Liver (tissue), 9 donors: ENCODE data around the gene TRA2A. TPM values are rescaled to one million over a fixed set of nuclear protein-coding genes. Genes with fewer than 3 reads are reported as not detected.

Source experiments
- DNase-seq: peaks from one replicate; pipeline ENCODE4 v3.0.0-alpha.2; 2017; ENCODE audit warnings: low spot score
- H3K27ac ChIP-seq, 2 donors: one replicate each; pipeline ENCODE4 v1.7.0; 2013; ENCODE audit warnings: inconsistent platforms in 2 of 2, low read length in 2 of 2, control low read depth in 1 of 2, low read depth in 1 of 2, mild to moderate bottlenecking in 1 of 2
- H3K27me3 ChIP-seq, 4 donors: one replicate each; pipeline versions ENCODE4 v1.6.1 to v1.7.0; 2013; ENCODE audit warnings: low read length in 3 of 4, inconsistent platforms in 1 of 4, mild to moderate bottlenecking in 1 of 4, moderate library complexity in 1 of 4; ENCODE audit not compliant: control insufficient read depth in 4 of 4, insufficient read depth in 4 of 4
- H3K36me3 ChIP-seq, 4 donors: one replicate each; pipeline versions ENCODE4 v1.6.1 to v1.7.0; 2013; ENCODE audit warnings: low read length in 3 of 4, mild to moderate bottlenecking in 3 of 4, low read depth in 1 of 4, moderate library complexity in 1 of 4; ENCODE audit not compliant: control insufficient read depth in 4 of 4, insufficient read depth in 3 of 4
- H3K4me1 ChIP-seq, 4 donors: one replicate each; pipeline versions ENCODE4 v1.6.1 to v1.7.0; 2013; ENCODE audit warnings: low read length in 3 of 4, mild to moderate bottlenecking in 3 of 4, moderate library complexity in 1 of 4; ENCODE audit not compliant: control insufficient read depth in 4 of 4, insufficient read depth in 4 of 4
- H3K4me3 ChIP-seq, 3 donors: one replicate each; pipeline versions ENCODE4 v1.6.1 to v1.7.0; 2013; ENCODE audit warnings: low read length in 3 of 3, control low read depth in 1 of 3, low read depth in 1 of 3, mild to moderate bottlenecking in 1 of 3
- H3K9ac ChIP-seq, 2 donors: one replicate each; pipeline ENCODE4 v1.7.0; 2013; ENCODE audit warnings: low read length in 2 of 2, mild to moderate bottlenecking in 2 of 2, moderate library complexity in 2 of 2, control low read depth in 1 of 2, low read depth in 1 of 2
- H3K9me3 ChIP-seq, 4 donors: one replicate each; pipeline versions ENCODE4 v1.6.1 to v1.7.0; 2013; ENCODE audit warnings: low read length in 3 of 4; ENCODE audit not compliant: control insufficient read depth in 4 of 4
- ATF3 ChIP-seq: IDR thresholded peaks from 2 replicates; pipeline ENCODE4 v1.6.1; 2016; ENCODE audit warnings: antibody characterized with exemption
- CTCF ChIP-seq: fragments of 150-350 bp; IDR thresholded peaks from 2 replicates; pipeline ENCODE4 v1.5.1; 2017; ENCODE audit warnings: improper control_type of control experiment, low read depth, low read length; ENCODE audit not compliant: missing input control
- FOXA1 ChIP-seq: IDR thresholded peaks from 2 replicates; pipeline ENCODE4 v1.6.1; 2016; ENCODE audit warnings: antibody characterized with exemption
- GABPA ChIP-seq, 2 donors: IDR thresholded peaks in 1 of 2; conservative IDR thresholded peaks in 1 of 2; 2 replicates each; pipeline ENCODE4 v1.6.1; 2016; ENCODE audit warnings: antibody characterized with exemption in 2 of 2, mild to moderate bottlenecking in 1 of 2, moderate library complexity in 1 of 2
- JUND ChIP-seq, 2 donors: IDR thresholded peaks; 2 replicates each; pipeline ENCODE4 v1.6.1; 2016; ENCODE audit warnings: antibody characterized with exemption in 2 of 2
- NR2F2 ChIP-seq: IDR thresholded peaks from 2 replicates; pipeline ENCODE4 v1.6.1; 2016; ENCODE audit warnings: antibody characterized with exemption
- RAD21 ChIP-seq, 2 donors: IDR thresholded peaks; 2 replicates each; pipeline ENCODE4 v1.6.1; 2016; ENCODE audit warnings: antibody characterized with exemption in 2 of 2, mild to moderate bottlenecking in 2 of 2
- RXRA ChIP-seq, 2 donors: IDR thresholded peaks; 2 replicates each; pipeline ENCODE4 v1.6.1; 2017 to 2018; ENCODE audit warnings: antibody characterized with exemption in 2 of 2, mild to moderate bottlenecking in 1 of 2
- TAF1 ChIP-seq: conservative IDR thresholded peaks from 2 replicates; pipeline ENCODE4 v1.6.1; 2016; ENCODE audit warnings: antibody characterized with exemption, mild to moderate bottlenecking
- YY1 ChIP-seq: IDR thresholded peaks from 2 replicates; pipeline ENCODE4 v1.6.1; 2016; ENCODE audit warnings: antibody characterized with exemption, mild to moderate bottlenecking
- WGBS: extraction: QIAGEN DNeasy Blood & Tissue Kit; methylation state at CpG from one replicate; pipeline ENCODE4 v1.1.7; 2013; 5-methylcytosine and 5-hydroxymethylcytosine counted together
- polyA plus RNA-seq, 2 donors: library from polyadenylated mRNA; stranded (reverse) in 1 of 2; unstranded in 1 of 2; fragments of 200-250 nt in 1 of 2; fragments of >200 nt in 1 of 2; fragmentation: Nextera tagmentation in 1 of 2; extraction: Ambion mirVana in 1 of 2; gene quantifications; one replicate each; pipeline versions ENCODE4 v1.2.1 to v1.2.3, GENCODE V29; 2013 to 2015
- total RNA-seq, 2 donors: library from RNA; depleted of rRNA; stranded (reverse); fragments of >200 nt; gene quantifications; one replicate each; pipeline ENCODE4 v1.2.3, GENCODE V29; 2014
- TF ChIP-seq, protein P1 (sequence below): IDR thresholded peaks from 2 replicates; pipeline ENCODE4 v1.6.1; 2016; ENCODE audit warnings: antibody characterized with exemption, mild to moderate bottlenecking
- TF ChIP-seq, protein P2 (sequence below): IDR thresholded peaks from 2 replicates; pipeline ENCODE4 v1.6.1; 2016; ENCODE audit warnings: antibody characterized with exemption
- TF ChIP-seq, protein P3 (sequence below): IDR thresholded peaks from 2 replicates; pipeline ENCODE4 v1.6.1; 2016; ENCODE audit warnings: antibody characterized with exemption
- donor health status: healthy.
- donor health status: healthy.
- donor health status: healthy.
- donor health status: healthy.
- donor health status: healthy.

Gene TRA2A
- total and polyA plus RNA-seq, 4 donors, result 13.7 to 25.9 (median 21.7) TPM

- peak; percentile 73 for TF ChIP-seq RAD21 (IDR thresholded peaks at IDR 0.05)
- TF ChIP-seq TAF1, result no peak
Measured at GRCh38 chr7:23462846-23463245, 68.9 kb downstream of the TRA2A start (continued).

DNA sequence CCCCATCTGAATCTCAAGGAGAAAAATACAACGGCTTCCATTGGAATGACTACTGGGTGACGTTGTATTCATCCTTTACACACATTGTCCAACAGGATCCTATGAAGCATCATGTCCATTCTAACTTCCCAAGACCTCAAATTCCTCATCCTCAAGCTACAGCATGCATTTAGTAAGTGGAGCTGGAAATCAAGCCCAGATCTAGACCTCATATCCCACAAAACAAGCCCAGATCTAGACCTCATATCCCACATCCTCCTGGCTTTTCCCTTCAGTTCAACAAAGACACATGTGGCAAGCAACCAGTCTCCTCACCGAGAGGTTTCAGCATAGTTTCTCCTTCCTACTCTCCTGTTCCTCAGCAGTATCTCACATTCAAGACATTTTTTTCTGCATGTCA is 73.7 kb downstream of the TRA2A start:
- H3K9ac ChIP-seq, result no peak overlapping the region
- WGBS, result 90% methylated on average over 3 of the region's 3 CpGs
- peaks cover 0 to 10% (median 7%) of the 10 kb centered on the region in 4 donors for H3K27me3 ChIP-seq
- no peaks in the 10 kb centered on the region for H3K36me3 ChIP-seq
- no peaks in the 10 kb centered on the region for H3K4me1 ChIP-seq
- no peaks in the 10 kb centered on the region for H3K9me3 ChIP-seq
- no peak overlapping the region for H3K4me3 ChIP-seq
- no peak for DNase-seq
- TF ChIP-seq, protein P1, sequence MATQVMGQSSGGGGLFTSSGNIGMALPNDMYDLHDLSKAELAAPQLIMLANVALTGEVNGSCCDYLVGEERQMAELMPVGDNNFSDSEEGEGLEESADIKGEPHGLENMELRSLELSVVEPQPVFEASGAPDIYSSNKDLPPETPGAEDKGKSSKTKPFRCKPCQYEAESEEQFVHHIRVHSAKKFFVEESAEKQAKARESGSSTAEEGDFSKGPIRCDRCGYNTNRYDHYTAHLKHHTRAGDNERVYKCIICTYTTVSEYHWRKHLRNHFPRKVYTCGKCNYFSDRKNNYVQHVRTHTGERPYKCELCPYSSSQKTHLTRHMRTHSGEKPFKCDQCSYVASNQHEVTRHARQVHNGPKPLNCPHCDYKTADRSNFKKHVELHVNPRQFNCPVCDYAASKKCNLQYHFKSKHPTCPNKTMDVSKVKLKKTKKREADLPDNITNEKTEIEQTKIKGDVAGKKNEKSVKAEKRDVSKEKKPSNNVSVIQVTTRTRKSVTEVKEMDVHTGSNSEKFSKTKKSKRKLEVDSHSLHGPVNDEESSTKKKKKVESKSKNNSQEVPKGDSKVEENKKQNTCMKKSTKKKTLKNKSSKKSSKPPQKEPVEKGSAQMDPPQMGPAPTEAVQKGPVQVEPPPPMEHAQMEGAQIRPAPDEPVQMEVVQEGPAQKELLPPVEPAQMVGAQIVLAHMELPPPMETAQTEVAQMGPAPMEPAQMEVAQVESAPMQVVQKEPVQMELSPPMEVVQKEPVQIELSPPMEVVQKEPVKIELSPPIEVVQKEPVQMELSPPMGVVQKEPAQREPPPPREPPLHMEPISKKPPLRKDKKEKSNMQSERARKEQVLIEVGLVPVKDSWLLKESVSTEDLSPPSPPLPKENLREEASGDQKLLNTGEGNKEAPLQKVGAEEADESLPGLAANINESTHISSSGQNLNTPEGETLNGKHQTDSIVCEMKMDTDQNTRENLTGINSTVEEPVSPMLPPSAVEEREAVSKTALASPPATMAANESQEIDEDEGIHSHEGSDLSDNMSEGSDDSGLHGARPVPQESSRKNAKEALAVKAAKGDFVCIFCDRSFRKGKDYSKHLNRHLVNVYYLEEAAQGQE, result no peak
- TF ChIP-seq GABPA (IDR thresholded peaks at IDR 0.05 in 1 of 2, conservative IDR thresholded peaks at IDR 0.05 in 1 of 2) (no peak), ATF3 (no peak), CTCF (no peak), JUND (IDR thresholded peaks at IDR 0.05) (no peak), RXRA (IDR thresholded peaks at IDR 0.05) (no peak)
- TF ChIP-seq, protein P2, sequence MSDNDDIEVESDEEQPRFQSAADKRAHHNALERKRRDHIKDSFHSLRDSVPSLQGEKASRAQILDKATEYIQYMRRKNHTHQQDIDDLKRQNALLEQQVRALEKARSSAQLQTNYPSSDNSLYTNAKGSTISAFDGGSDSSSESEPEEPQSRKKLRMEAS, result no peak
- TF ChIP-seq, protein P3, sequence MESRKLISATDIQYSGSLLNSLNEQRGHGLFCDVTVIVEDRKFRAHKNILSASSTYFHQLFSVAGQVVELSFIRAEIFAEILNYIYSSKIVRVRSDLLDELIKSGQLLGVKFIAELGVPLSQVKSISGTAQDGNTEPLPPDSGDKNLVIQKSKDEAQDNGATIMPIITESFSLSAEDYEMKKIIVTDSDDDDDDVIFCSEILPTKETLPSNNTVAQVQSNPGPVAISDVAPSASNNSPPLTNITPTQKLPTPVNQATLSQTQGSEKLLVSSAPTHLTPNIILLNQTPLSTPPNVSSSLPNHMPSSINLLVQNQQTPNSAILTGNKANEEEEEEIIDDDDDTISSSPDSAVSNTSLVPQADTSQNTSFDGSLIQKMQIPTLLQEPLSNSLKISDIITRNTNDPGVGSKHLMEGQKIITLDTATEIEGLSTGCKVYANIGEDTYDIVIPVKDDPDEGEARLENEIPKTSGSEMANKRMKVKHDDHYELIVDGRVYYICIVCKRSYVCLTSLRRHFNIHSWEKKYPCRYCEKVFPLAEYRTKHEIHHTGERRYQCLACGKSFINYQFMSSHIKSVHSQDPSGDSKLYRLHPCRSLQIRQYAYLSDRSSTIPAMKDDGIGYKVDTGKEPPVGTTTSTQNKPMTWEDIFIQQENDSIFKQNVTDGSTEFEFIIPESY, result no peak
- no peak overlapping the region for H3K27ac ChIP-seq

DNA sequence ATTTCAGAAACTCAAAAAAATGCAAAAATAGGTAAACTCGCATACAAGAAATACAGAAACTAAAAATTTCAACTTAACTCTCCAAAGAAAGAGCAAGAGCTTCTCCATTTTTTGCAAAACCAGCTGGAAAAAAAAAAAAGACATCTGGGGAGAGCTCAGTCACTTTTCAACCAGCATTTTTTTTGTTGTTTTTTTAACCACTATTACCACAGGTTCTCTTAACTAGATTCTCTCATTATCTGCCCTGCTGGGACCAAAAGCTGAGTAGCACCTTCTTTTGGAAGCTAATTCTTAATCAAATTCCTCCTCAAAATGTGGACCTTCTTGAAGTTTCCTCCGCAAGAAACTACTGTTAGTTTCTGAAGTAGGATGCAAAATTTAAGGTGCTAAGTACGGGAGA is 75.7 kb downstream of the TRA2A start:
- no peaks in the 10 kb centered on the region for H3K9me3 ChIP-seq
- no peak overlapping the region for H3K27ac ChIP-seq
- TF ChIP-seq, protein P2, result no peak
- TF ChIP-seq, protein P3, result no peak
- TF ChIP-seq NR2F2, result no peak
- no peak for TF ChIP-seq ATF3
- TF ChIP-seq FOXA1, result no peak
- TF ChIP-seq YY1, result no peak
- no peak for TF ChIP-seq GABPA (IDR thresholded peaks at IDR 0.05 in 1 of 2, conservative IDR thresholded peaks at IDR 0.05 in 1 of 2)
- no peak overlapping the region for H3K9ac ChIP-seq
- no peak for DNase-seq
- H3K27me3 ChIP-seq, result peaks cover 0 to 9% (median 4%) of the 10 kb centered on the region in 4 donors
- no peaks in the 10 kb centered on the region for H3K4me1 ChIP-seq
- H3K4me3 ChIP-seq, result no peak overlapping the region
- WGBS, result 90% methylated on average over 3 of the region's 3 CpGs
- H3K36me3 ChIP-seq, result no peaks in the 10 kb centered on the region
